ENCODE measurements around the gene ZFPM1. TPM values are rescaled to one million over a fixed set of nuclear protein-coding genes. Genes with fewer than 3 reads are reported as not detected.

The ZFPM1 gene
- total RNA-seq, 4 donors from 2014 or later: 0.50 to 4.0 (median 1.3) TPM

DNA sequence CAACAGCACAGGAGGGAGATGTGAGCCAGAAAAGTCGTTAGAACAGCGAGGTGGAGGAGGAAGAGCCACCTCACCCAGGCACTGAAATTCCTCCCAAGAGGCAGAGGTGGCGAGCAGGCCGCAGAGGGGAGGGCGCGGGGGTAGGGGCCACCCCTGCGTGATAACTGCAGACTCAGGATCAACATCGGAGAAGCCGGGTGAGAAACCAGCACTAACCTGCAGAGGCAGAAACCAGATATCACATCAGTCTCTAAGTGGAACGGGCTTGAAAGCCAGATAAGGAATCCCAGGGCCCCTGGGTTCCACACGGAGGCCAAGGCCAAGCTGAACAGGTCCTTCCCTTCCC, 77.8 kb downstream of the ZFPM1 start:
- TF ChIP-seq, protein P1, sequence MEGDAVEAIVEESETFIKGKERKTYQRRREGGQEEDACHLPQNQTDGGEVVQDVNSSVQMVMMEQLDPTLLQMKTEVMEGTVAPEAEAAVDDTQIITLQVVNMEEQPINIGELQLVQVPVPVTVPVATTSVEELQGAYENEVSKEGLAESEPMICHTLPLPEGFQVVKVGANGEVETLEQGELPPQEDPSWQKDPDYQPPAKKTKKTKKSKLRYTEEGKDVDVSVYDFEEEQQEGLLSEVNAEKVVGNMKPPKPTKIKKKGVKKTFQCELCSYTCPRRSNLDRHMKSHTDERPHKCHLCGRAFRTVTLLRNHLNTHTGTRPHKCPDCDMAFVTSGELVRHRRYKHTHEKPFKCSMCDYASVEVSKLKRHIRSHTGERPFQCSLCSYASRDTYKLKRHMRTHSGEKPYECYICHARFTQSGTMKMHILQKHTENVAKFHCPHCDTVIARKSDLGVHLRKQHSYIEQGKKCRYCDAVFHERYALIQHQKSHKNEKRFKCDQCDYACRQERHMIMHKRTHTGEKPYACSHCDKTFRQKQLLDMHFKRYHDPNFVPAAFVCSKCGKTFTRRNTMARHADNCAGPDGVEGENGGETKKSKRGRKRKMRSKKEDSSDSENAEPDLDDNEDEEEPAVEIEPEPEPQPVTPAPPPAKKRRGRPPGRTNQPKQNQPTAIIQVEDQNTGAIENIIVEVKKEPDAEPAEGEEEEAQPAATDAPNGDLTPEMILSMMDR (IDR thresholded peaks at IDR 0.05): no peak

DNA sequence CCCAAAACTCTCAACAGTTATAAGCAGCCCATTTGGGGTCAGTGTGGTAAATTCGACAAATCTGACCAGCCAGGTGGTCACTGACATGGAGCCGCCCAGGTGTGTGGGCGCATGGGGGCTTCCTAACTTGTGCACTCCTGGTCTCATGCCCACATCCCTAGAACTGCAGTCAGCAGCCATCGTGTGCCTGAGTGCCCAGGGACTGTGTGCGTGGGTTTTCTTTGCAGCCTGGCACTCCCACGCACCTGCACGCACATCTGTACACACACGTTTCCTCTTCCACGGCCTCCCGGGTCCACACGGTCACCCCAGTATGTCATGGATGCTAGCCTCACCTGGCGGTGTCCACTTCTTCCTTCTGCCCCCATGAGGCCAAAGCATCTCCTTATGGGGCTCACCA, 78.3 kb downstream of the ZFPM1 start:
- TF ChIP-seq, protein P1 (IDR thresholded peaks at IDR 0.05): no peak
- DNase-seq (ENCODE audit: low spot score) (no peak), ATAC-seq (ENCODE audit: low FRiP score) (no peak)

More for the DNA sequence above, 77.8 kb downstream of the ZFPM1 start:
- no peak for DNase-seq (ENCODE audit: low spot score)
- ATAC-seq (ENCODE audit: low FRiP score): no peak

DNA sequence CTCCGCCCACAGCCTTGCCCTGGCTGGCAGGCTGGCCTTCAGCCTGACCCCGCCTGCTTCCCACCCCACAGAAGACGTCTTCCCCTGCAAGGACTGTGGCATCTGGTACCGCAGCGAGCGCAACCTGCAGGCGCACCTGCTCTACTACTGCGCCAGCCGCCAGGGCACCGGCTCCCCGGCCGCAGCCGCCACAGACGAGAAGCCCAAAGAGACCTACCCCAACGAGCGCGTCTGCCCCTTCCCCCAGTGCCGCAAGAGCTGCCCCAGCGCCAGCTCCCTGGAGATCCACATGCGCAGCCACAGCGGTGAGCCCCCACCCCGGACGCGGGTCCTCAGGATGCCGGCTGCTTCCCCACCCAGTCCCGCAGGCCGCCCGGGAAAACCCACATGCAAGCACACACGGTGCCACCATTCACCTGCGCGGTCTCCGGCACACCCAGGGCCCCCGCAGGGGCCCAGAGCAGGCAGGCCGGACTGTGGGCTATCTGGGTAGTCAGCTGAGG, 78.9 kb downstream of the ZFPM1 start:
- ATAC-seq (ENCODE audit: low FRiP score) (no peak), DNase-seq (ENCODE audit: low spot score) (no peak)
- TF ChIP-seq, protein P1 (IDR thresholded peaks at IDR 0.05): no peak

DNA sequence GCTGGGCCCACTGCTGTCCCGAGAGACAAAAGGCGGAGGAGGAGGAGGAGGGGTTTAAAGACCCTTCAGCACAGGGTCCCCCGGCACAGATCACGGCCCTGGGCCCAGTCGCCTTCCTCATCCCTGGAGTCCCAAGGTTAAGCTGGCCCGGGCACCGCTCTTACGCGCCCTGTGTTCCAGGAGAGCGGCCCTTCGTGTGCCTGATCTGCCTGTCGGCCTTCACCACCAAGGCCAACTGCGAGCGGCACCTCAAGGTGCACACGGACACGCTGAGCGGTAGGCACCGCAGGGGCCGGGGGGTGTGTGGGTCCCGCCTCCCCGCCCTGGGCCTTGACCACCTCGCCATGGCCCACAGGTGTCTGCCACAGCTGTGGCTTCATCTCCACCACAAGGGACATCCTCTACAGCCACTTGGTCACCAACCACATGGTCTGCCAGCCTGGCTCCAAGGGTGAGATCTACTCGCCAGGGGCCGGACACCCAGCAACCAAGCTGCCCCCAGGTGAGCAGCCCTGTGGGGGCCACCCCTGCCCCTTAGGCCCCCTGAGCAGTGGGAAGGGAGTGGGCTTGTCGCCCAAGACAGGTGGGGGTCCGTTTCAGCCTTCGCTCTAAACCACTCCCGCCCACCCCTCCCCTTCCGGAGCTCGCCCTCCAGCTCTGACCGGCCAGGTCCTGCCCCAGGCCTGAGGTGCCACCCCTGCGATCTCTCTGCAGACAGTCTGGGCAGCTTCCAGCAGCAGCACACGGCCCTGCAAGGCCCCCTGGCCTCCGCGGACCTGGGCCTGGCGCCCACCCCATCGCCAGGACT, 79.6 kb downstream of the ZFPM1 start:
- TF ChIP-seq, protein P1 (IDR thresholded peaks at IDR 0.05): no peak
- ATAC-seq (ENCODE audit: low FRiP score) (no peak), DNase-seq (ENCODE audit: low spot score) (no peak)

DNA sequence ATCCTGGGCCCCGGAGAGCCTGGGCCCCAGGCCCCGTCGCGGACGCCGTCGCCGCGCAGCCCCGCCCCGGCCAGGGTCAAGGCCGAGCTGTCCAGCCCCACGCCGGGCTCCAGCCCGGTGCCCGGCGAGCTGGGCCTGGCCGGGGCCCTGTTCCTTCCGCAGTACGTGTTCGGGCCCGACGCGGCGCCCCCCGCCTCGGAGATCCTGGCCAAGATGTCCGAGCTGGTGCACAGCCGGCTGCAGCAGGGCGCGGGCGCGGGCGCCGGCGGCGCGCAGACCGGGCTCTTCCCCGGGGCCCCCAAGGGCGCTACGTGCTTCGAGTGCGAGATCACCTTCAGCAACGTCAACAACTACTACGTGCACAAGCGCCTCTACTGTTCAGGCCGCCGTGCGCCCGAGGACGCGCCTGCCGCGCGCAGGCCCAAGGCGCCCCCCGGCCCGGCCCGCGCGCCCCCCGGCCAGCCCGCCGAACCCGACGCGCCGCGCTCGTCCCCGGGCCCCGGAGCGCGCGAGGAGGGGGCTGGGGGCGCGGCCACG, 80.4 kb downstream of the ZFPM1 start:
- TF ChIP-seq, protein P1 (IDR thresholded peaks at IDR 0.05): no peak
- DNase-seq (ENCODE audit: low spot score): no peak
- ATAC-seq (ENCODE audit: low FRiP score): no peak

DNA sequence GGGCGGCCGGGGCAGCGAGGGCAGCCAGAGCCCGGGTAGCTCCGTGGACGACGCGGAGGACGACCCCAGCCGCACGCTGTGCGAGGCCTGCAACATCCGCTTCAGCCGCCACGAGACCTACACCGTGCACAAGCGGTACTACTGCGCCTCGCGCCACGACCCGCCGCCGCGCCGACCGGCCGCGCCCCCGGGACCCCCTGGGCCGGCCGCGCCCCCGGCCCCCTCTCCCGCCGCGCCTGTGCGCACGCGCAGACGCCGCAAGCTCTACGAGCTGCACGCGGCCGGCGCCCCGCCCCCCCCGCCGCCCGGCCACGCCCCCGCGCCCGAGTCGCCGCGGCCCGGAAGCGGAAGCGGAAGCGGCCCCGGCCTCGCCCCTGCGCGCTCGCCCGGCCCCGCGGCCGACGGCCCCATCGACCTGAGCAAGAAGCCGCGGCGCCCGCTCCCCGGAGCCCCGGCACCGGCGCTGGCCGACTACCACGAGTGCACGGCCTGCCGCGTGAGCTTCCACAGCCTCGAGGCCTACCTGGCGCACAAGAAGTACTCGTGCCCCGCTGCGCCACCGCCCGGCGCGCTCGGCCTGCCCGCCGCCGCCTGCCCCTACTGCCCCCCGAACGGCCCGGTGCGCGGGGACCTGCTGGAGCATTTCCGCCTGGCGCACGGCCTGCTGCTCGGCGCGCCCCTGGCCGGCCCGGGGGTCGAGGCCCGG, 81.0 kb downstream of the ZFPM1 start:
- ATAC-seq (ENCODE audit: low FRiP score) (peak; percentile 55), DNase-seq (ENCODE audit: low spot score) (no peak)
- TF ChIP-seq, protein P1 (IDR thresholded peaks at IDR 0.05): no peak
